ENCODE results near the gene PLCB2. TPM values are rescaled to one million over a fixed set of nuclear protein-coding genes. Genes with fewer than 3 reads are reported as not detected.

Gene PLCB2
- total RNA-seq, 1 donor from 2014 or later = 7.1 TPM

DNA sequence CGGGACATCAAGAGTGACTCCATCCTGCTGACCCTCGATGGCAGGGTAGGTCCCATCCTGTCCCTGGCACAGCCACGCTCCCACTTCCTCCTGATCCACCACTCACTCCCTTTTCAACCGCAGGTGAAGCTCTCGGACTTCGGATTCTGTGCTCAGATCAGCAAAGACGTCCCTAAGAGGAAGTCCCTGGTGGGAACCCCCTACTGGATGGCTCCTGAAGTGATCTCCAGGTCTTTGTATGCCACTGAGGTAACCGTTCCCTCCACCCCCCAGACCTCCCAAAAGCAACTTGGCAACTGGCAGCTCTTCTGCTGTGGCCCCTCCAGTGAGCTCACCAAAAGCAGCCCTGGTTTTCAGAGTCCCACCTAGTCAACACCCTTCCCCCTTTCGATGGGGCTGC lies 34.3 kb downstream of the PLCB2 start:
- DNase-seq (ENCODE audit: low read depth, low spot score) = no peak

DNA sequence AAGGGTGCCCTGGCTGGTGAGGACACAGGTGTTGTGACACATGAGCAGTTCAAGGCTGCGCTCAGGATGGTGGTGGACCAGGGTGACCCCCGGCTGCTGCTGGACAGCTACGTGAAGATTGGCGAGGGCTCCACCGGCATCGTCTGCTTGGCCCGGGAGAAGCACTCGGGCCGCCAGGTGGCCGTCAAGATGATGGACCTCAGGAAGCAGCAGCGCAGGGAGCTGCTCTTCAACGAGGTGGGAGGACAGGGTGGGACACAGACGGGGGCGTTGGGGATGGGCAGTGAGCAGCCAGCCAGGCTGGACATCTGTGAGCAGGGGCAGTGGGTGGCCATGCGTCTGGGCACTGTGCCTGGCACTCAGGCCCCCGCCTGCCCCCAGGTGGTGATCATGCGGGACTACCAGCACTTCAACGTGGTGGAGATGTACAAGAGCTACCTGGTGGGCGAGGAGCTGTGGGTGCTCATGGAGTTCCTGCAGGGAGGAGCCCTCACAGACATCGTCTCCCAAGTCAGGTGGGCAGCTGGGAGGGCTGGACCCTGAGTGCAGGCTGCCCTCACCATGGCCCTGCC lies 35.2 kb downstream of the PLCB2 start:
- DNase-seq (ENCODE audit: low read depth, low spot score) = no peak

DNA sequence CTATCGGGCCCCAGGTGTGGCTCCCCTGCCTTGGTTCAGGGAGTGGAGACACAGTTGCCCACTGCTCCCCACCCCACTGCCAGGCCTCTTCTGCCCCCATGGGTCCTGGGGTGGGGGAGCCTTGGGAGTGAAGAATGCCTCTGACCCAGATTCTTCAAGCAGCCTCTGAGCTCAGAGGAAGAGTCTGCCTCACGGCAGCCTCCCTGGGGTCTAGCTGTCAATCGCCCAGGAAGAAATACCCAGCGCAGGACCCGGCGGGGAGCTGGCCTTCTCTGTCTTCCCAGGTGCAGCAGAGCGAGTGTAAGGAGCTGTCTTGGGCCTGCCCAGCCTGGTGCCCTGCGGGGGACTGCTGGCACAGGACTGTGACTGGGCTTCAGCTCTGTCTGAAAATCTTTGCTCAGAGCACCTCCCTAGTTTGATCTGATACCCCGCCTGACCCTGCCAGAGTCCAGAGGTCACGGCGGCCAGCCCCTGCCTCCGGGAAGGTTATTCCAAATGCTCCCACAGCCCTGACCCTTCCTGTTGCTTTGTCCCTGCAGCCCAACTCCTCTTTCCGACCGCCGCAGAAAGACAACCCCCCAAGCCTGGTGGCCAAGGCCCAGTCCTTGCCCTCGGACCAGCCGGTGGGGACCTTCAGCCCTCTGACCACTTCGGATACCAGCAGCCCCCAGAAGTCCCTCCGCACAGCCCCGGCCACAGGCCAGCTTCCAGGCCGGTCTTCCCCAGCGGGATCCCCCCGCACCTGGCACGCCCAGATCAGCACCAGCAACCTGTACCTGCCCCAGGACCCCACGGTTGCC lies 35.9 kb downstream of the PLCB2 start:
- no peak for DNase-seq (ENCODE audit: low read depth, low spot score)

DNA sequence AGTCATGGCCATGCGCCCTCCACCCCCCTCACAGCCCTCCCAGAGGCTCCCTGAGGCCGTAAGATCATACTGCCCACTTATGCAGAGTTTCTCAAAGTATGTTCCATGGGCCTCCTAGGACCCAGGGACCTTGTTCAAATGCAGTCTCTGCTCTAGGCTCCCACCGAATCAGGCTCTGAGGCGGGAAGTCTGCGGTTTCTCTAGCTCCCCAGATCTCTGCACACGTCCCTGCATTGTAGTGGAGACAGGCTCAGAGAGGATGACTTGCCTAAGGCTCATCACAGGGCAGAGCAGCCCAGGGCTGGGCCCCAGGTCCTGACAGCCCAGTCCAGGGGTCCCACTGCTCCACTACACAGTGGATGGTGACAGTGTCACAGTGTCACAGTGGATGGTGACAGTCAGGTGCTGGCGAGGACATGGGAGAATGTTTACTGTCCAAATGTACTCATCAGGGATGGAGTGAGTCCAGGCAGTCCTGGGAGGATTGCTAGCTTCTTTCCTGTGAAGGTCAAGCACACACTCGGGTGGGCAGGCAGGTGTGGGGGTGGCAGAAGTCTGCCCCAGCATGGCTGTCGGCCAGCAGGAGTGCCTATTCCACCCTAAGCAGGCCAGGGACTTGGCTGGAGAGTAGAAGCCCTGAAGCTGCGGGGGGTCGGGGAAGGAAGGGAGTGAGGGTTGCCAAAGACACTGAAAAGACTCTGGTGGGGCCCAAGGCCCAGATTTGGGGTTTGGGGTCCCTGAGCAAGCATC lies 37.3 kb downstream of the PLCB2 start:
- no peak for DNase-seq (ENCODE audit: low read depth, low spot score)

DNA sequence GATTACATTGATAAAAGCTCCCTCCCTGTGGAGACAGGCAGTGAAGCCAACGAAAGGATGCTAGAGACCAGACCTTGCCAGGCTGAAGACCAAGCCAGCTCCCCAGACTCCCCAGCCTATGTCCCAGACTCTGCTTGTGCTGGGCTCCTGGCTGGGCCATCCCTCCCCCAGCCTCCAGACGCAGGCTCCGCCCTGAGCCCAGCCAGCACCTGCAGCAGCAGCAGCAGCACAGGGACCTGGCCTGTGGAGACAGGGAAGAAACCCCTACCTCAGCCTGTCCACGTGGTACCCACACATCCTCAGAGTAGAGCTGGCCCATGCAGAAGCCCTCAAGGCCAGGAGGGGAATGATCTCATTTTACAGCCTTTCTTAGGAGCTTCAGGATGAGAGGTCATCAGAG lies 38.1 kb downstream of the PLCB2 start:
- no peak for DNase-seq (ENCODE audit: low read depth, low spot score)

DNA sequence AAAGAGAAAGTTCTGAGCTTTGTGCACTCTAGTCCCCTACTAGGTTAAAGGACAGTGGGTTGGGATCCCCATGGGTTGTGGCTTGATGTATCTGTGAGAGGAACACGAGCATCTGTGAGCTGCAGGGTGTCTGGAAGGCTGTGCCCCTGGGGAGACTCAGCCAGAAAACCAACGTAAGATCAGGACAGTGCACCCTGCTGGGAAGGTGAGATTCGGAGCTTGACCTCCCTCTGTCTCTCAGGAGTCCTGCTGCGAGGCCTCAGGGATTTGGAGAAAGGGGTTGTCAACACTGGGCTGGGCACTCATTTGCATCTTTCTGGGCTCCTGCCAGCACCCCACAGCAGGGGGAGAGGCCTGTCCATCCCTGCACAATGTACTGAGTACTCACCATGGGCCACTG lies 40.1 kb downstream of the PLCB2 start:
- no peak for DNase-seq (ENCODE audit: low read depth, low spot score)

DNA sequence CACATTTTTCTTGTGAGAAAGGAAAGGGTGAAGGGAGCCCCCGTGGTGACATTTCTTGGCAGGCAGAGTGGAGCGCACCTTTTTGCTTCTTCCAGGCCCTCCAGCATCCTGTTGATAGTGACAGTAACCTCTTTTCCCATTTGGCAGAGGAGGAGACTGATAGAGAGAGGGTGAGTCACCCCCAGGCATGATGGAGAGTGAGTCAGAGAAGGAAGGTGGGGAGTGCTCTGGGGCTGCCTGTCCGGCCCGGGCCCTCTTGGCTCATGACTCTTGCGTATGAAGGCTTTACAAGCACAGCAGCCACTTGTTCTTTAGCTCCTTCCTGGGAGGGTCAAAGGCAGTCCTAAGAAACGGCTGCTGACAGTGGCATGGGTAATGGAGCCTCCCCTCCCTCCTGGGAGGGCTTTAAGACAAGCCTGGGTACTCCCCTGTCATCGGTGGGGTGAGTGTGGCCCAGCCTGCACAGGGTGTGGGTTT lies 40.9 kb downstream of the PLCB2 start:
- DNase-seq (ENCODE audit: low read depth, low spot score) = peak; percentile 85

DNA sequence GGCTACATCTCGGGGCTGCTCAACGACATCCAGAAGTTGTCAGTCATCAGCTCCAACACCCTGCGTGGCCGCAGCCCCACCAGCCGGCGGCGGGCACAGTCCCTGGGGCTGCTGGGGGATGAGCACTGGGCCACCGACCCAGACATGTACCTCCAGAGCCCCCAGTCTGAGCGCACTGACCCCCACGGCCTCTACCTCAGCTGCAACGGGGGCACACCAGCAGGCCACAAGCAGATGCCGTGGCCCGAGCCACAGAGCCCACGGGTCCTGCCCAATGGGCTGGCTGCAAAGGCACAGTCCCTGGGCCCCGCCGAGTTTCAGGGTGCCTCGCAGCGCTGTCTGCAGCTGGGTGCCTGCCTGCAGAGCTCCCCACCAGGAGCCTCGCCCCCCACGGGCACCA lies 41.9 kb downstream of the PLCB2 start:
- no peak for DNase-seq (ENCODE audit: low read depth, low spot score)

DNA sequence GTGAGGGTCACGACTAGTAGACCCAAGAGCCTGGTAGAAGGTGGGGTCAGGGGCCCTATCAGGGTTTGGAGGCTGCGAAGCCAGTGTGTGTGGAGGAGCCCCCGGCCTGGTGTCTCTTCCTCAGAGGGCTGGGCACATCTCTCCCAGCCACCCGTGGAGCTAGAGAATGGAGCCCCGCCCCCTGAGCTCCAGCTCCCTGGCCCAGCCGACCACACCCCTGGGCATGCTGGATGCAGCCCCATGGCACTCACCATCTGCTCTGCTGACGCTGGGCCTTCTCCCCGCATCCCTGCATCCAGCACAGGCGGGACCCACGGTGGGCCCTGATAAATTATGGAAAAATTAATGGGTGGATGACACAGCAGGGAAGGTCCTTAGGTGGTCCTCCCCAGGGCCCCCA lies 42.4 kb downstream of the PLCB2 start:
- no peak for DNase-seq (ENCODE audit: low read depth, low spot score)

DNA sequence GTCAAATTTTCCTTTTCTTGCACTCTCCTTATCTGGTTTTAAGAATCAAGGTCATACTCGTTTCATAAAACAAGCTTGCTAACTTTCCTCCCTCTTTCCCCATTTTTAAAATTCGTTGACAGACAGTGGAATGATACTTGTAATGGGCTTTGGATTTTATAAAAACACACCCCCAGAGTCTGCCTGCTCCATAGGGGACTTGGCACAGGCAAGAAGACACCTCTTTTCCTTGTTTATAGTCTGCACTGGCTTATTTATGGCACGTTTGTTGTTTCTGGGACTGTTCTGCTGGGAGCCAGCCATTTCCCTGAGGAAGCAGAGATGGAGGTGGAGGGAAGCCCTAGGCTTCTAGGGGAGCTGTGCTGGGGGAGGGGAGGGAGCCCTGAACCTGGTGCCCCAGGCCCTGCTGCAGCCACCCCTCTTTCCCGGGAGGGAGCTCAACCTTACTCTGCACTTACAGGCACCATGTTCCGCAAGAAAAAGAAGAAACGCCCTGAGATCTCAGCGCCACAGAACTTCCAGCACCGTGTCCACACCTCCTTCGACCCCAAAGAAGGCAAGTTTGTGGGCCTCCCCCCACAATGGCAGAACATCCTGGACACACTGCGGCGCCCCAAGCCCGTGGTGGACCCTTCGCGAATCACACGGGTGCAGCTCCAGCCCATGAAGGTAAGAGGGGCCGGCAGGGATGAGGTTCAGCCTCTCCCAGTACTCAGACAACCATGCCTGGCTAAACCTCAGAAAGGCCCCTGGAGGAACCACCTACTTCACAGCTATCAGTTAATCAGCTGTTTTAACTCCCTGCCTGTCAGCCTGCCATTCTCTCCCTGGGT lies 43.2 kb downstream of the PLCB2 start:
- no peak for DNase-seq (ENCODE audit: low read depth, low spot score)

DNA sequence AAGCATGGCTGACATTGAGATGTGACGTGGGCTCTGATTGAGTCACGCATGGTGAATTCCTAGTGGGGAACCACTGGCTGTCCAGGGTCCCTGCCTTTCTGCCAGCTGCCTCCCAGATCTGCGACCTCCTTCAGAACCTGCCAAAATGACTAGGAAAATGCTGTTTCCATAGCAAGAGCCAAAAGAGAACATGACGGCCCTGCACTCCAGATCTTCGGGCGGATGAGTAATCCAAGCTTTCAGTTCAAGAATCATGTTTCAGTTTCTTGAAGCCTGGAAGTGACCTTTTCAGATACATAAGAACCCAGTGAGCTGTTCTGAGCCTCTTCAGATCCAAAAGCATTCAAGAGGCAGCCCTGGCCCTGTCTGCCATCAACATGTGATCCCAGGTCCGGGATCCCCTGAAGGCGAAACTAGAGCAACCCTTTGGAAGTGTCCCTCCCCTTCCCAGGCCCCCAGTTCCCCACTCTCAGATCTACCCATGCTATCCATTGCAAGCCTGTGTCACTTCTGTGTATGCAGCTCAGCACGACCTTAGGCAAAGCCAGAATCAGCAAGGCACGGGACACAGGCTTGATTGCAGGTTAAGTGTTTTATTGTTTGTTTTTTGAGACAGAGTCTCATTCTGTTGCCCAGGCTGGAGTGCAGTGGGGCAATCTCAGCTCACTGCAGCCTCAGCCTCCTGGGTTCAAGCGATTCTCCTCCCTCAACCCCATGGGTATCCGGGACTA lies 44.5 kb downstream of the PLCB2 start:
- no peak for DNase-seq (ENCODE audit: low read depth, low spot score)

DNA sequence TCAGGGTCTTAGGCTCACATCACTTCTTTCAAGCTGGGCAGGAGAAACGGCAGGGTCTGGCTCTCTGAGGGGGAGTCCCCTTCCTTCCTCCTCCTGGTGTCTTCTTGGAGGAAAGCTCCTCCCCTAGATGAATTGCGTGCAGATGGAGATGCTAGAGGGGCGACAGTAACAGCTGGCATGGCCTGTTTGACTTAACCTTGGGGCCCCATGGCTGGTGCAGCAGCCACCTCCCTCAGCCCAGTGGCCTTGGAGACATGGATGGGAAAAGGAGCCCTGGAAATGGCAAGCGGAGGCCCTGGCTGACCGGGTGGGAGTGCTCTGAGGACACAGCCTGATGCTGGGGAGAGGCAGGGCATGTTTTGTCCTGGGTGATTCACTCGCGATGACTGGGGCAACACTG lies 48.7 kb downstream of the PLCB2 start:
- DNase-seq (ENCODE audit: low read depth, low spot score) = no peak

DNA sequence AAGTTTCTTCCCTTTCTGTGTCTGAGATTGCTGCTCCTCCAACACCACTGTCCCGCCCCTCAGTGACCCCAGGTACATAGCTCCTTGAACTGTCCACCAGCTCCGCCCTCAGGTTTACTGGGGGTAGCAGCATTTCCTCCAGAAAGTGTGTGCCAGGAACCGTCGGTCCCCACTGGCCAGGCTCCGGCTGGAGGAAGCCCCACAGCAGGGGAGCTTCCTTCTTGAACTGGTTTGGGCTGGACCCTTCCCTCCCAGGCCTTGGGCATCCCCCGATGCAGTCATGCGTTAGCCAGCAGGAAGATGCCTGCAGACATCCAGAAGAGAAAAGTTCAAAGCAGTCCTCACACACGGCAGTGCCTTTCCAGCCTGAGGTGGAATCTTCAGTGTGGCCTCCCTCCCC lies 49.2 kb downstream of the PLCB2 start:
- DNase-seq (ENCODE audit: low read depth, low spot score) = no peak

DNA sequence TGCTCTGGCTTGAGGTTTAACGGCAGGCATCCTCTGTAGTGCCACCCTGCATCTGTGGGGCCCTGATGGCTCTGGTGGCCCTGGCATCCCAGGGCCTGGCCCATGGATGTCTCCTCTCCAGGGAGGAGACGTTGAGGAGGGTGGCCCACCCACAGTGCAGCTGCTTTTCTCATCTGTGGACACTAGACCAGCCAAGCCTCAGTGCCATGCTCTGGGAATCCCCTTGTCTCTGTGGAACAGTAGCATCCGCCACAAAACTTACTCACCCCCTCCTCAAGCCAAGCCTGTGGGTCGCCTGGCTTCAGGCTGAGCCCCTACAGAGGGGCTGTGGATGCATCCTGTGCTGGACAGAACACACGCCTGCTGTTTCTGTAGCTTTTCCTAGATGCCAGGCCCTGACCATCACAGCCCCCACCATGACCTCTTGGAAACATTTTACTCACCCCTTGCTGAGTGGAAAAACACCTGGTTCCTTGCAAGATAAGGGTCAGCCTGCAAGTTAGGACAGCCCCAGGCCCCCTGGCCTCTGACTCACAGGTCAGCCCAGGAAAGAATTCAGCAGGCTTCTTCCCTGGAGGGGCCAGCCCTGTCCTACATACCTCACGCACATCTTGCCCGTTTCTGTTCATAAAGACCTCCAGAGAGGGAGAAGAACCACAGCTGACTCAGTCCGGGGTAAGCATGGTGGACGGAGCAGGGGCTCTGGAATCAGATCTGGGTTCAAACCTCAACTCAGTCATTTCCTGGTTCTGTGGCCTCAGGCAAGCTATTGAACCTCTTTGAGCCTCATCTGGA lies 49.9 kb downstream of the PLCB2 start:
- no peak for DNase-seq (ENCODE audit: low read depth, low spot score)

DNA sequence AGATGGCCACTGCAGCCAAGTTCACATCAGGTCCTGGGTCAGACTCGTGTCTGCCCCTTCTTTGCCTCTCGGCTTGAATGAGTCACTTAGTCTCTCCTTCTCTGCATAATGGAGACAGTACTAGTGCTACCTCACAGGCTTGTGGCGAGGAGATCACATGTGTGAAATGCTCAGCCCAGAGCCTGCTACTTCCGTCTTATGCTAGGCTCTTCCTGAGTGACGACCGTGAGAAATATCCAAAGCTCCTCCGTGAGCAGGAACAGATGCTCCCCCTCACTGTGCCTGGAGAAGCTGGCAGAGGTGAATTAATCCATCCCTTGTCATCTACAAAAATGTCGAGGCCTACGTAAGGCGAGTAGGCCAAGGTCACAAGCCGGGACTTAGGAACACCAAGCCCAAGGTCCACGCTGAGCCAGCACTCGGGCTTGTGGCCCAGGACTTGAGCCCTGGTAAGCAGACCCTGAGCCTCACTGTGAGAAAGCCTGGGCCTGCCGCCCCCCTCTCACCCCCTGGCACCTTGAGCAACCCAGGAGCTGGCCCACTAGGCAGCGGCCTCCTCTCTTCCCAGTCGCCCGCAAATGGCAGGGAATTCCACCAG lies 51.0 kb downstream of the PLCB2 start:
- no peak for DNase-seq (ENCODE audit: low read depth, low spot score)

DNA sequence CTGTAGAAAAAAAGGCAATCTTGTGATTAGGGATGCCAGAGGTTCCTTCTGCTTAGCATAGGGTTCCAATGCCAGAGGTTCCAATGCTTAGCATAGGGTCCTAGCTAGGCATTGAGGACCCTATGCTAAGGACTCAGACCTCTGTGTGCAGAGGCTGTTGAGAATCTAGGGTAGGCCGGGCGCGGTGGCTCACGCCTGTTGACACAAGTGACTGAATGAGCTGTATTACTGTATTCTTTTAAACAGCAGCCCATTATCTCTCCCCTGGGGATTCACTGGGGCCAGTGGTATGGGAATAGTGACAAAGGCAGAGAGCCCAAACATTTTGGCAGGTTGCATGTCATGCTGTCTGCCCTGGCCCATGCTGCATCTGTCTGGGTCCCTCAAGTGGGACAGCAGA lies 52.7 kb downstream of the PLCB2 start:
- DNase-seq (ENCODE audit: low read depth, low spot score) = no peak

DNA sequence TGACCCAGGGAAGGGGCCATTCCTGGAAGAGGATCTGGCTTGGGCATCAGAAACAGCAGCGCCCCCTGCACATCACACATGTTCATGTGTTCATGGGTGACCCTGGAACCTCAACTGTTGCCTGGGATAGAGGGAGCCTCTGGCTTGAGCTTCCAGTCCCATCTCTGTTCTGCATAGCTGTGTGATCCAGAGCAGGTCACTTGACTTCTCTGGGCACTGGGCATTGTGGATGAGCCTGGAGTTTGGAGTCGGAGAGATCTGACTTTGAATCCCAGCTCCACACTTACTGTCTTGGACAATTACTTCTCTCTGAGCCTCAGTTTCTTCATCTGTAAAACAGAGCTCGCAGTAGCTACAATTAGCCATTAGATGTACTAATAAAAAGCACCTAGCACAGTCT lies 53.3 kb downstream of the PLCB2 start:
- DNase-seq (ENCODE audit: low read depth, low spot score) = no peak

DNA sequence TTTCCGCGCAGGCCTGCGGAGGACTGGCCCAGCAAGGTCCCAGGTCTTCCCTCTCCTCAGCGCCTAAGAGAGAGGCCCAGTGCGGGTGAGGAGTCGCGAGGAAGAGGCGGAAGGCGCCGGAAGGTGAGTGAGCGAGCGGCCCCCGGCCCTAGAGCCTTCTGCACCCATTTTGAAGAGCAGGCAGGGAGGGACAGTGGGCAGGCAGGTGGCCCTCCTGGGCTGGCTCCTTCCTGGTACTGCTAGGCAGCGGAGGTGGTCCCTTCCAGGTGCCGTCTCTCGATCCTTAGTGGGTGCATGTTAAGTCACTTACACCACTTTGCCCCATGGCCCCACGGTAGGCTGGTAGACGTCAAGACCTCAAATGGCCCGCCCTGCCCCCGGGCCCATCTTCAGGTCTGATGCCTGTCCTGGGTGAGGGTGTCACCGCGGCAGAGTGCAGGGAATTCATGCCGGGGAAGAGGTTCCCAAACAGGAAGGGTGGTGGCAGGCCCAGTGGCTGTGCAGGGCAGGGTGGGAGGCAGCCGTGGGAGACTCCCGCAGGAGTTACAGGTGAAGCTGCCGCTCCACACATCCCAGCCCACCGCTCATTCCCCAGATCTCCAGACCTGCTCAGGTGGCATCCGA lies 54.5 kb downstream of the PLCB2 start:
- no peak for DNase-seq (ENCODE audit: low read depth, low spot score)

DNA sequence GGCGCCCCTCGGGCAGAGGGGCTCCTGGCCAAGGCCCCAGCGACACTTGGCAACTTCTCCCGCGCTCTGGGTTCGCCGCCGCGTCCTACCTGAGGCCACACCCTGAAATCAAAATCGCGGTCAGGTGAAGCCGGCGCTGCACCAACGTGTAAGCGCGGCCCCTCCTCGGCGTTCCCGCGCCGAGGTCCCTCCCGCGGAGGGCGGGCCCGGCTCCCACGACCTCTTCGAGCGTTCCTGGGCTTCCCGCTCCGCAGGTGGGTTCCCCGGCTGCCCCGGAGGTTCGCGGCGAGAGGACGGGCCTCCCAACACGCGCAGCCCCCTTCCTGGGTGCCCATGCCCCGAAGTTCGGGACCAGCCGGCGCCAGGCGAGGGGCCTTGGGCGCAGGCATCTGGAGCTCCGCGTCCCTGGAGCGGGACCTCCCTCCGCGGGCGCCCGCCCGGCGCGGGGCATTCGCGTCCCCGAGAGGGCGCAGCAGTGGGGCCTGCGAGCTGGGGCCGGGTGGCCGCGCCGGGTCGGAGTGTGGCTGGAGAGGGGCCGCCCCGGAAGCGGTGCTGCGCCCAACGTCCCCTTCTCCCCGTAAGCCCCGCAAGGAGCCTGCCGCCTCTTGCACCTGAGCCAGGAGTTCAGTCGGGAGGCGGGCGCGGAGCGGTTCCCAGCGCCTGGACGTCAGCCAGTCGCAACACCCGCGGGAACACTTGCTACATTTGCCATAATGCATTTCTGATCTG lies 55.1 kb downstream of the PLCB2 start:
- DNase-seq (ENCODE audit: low read depth, low spot score) = no peak
